WTC11 (cell line): ENCODE data around the gene PDE4B. TPM values are rescaled to one million over a fixed set of nuclear protein-coding genes. Genes with fewer than 3 reads are reported as not detected.

ENCODE experiments used
- ATAC-seq: fragments of 200-7000 bp; cut with Tn5 transposase; 2 replicates; pipeline ENCODE4 v1.10.0; 2021; ENCODE audit warnings: mild to moderate bottlenecking, moderate library complexity
- CTCF ChIA-PET: fragments of 300-600 bp; sonication (Branson Sonifier 250); formaldehyde crosslinking; loops from one replicate; lab custom pipeline; 2021; ENCODE audit warnings: antibody characterized with exemption; lab: Charles Lee
- POLR2A ChIA-PET: fragments of 350-600 bp; sonication (Branson Sonifier 250); formaldehyde crosslinking; loops from one replicate; lab custom pipeline; 2021; ENCODE audit warnings: antibody characterized with exemption; lab: Charles Lee
- DNase-seq: peaks from one replicate; pipeline ENCODE4 v3.0.0; 2021; ENCODE audit warnings: low spot score
- H3K27ac Mint-ChIP-seq: 2 replicates; pipeline ENCODE4 v1.8.0; 2021; ENCODE audit warnings: mixed read lengths
- H3K27me3 Mint-ChIP-seq: 2 replicates; pipeline ENCODE4 v1.8.0; 2021; ENCODE audit warnings: low read depth, mild to moderate bottlenecking, moderate library complexity, mixed read lengths
- H3K36me3 Mint-ChIP-seq: 2 replicates; pipeline ENCODE4 v1.8.0; 2021; ENCODE audit warnings: mixed read lengths
- H3K4me1 Mint-ChIP-seq: 2 replicates; pipeline ENCODE4 v1.8.0; 2022; ENCODE audit warnings: mixed read lengths
- H3K4me3 Mint-ChIP-seq: 2 replicates; pipeline ENCODE4 v1.8.0; 2021; ENCODE audit warnings: mild to moderate bottlenecking, moderate library complexity, mixed read lengths
- H3K9me3 Mint-ChIP-seq: 2 replicates; pipeline ENCODE4 v1.8.0; 2021; ENCODE audit warnings: mixed read lengths
- CBFB ChIP-seq: sonication (generic); formaldehyde crosslinking; IDR thresholded peaks from 2 replicates; pipeline ENCODE4 v1.8.1; 2022; ENCODE audit warnings: mild to moderate bottlenecking, low read depth, missing genetic modification reagents
- E2F1 ChIP-seq: sonication (generic); formaldehyde crosslinking; IDR thresholded peaks from 2 replicates; pipeline ENCODE4 v1.8.0; 2022; ENCODE audit warnings: mild to moderate bottlenecking, missing genetic modification reagents
- FOXP1 ChIP-seq: sonication (generic); formaldehyde crosslinking; IDR thresholded peaks from 2 replicates; pipeline ENCODE4 v1.8.0; 2022; ENCODE audit warnings: missing genetic modification reagents, mild to moderate bottlenecking, moderate library complexity, borderline replicate concordance
- GABPB1 ChIP-seq: sonication (generic); formaldehyde crosslinking; IDR thresholded peaks from 2 replicates; pipeline ENCODE4 v1.8.1; 2023; ENCODE audit warnings: mild to moderate bottlenecking, missing genetic modification reagents
- GRHL2 ChIP-seq: fragments of 250-450 bp; sonication (Bioruptor Pico); IDR thresholded peaks from 2 replicates; pipeline ENCODE4 v1.8.0; 2022; ENCODE audit warnings: mild to moderate bottlenecking, moderate library complexity; ENCODE audit not compliant: insufficient replicate concordance, severe bottlenecking
- GTF2I ChIP-seq: fragments of 250-450 bp; sonication (Bioruptor Pico); conservative IDR thresholded peaks from 2 replicates; pipeline ENCODE4 v1.4.0; 2021; ENCODE audit warnings: mild to moderate bottlenecking
- HMGXB4 ChIP-seq: sonication (generic); formaldehyde crosslinking; IDR thresholded peaks from 2 replicates; pipeline ENCODE4 v1.8.1; 2023; ENCODE audit warnings: mild to moderate bottlenecking, moderate library complexity, missing genetic modification reagents
- JUN ChIP-seq: sonication (generic); formaldehyde crosslinking; IDR thresholded peaks from 2 replicates; pipeline ENCODE4 v1.8.0; 2023; ENCODE audit warnings: mild to moderate bottlenecking, missing genetic modification reagents
- MLX ChIP-seq: sonication (generic); formaldehyde crosslinking; IDR thresholded peaks from 2 replicates; pipeline ENCODE4 v1.8.1; 2023; ENCODE audit warnings: mild to moderate bottlenecking, missing genetic modification reagents, moderate library complexity
- TEAD4 ChIP-seq: sonication (generic); formaldehyde crosslinking; IDR thresholded peaks from 2 replicates; pipeline ENCODE4 v1.8.0; 2022; ENCODE audit warnings: mild to moderate bottlenecking, missing genetic modification reagents
- USF2 ChIP-seq: sonication (generic); formaldehyde crosslinking; IDR thresholded peaks from 2 replicates; pipeline ENCODE4 v1.8.1; 2023; ENCODE audit warnings: mild to moderate bottlenecking, missing genetic modification reagents, moderate library complexity
- ZNF121 ChIP-seq: sonication (generic); formaldehyde crosslinking; IDR thresholded peaks from 2 replicates; pipeline ENCODE4 v1.8.0; 2023; ENCODE audit warnings: missing genetic modification reagents
- ZNF425 ChIP-seq: fragments of 250-450 bp; sonication (Bioruptor Pico); conservative IDR thresholded peaks from 2 replicates; pipeline ENCODE4 v1.9.0; 2021; ENCODE audit warnings: mild to moderate bottlenecking
- ZSCAN18 ChIP-seq: fragments of 250-450 bp; sonication (Bioruptor Pico); IDR thresholded peaks from 2 replicates; pipeline ENCODE4 v2.1.2; 2022; ENCODE audit warnings: mild to moderate bottlenecking, moderate library complexity
- total RNA-seq: library from RNA; stranded (reverse); gene quantifications from 3 replicates; pipeline ENCODE4 v1.2.3, GENCODE V29; 2021

PDE4B gene
- total RNA-seq, 1 experiment from 2014 or later = 8.0 TPM

DNA sequence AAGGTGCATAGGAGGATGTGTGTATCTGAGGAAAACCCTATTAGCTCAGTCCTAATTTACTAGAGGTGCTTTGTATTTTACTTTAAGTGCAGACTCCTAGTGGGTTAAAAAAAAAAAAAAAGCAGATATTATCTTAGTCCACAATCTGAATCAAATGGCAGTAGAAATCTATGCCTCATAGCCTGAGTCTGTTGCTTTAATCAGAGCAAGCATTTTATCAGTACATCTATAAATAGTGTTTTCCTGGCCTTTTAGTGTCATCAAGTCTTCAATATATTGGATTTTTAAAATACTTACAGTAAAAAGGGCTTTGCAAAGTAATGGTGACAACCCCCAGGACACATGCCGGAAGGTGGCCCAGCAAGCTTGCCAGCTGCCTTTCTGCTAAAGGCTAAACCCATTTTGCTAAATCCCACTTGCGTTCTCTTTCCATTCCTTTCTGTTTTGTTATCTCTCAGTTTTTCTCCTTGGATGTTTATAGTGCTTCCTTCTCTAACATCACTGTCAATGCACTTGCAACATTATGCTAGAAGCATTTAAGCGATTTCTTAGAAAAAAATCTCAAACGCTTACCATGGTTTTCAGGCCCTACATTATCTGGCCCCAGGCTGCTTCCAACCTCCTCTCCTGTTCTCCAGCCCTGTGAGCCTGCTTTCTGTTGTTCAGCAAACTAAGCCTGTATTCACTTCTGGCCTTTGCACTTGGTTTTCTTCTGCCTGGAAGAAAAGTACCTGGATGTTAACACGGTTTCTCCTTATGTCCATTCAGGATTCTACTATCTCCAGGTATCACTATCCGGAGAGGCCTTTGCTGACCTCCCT, 206.3 kb downstream of the PDE4B start:
- no peak for DNase-seq
- Mint-ChIP-seq H3K9me3 (no peaks in the 10 kb centered on the region), H3K36me3 (no peaks in the 10 kb centered on the region), H3K4me3 (no peak overlapping the region), H3K27me3 (peaks cover 62% of the 10 kb centered on the region), H3K4me1 (peaks cover 7% of the 10 kb centered on the region), H3K27ac (no peak overlapping the region)
- ChIA-PET POLR2A (no interaction called here), CTCF (no interaction called here)
- ATAC-seq = no peak
- no peak for TF ChIP-seq TEAD4 (CRISPR knock-in tag)
- no peak for TF ChIP-seq E2F1 (CRISPR knock-in tag)
- TF ChIP-seq HMGXB4 = no peak
- no peak for TF ChIP-seq GTF2I
- TF ChIP-seq FOXP1 (CRISPR knock-in tag) = no peak
- TF ChIP-seq JUN (CRISPR knock-in tag) = no peak
- no peak for TF ChIP-seq ZSCAN18 (CRISPR knock-in tag)
- TF ChIP-seq ZNF121 (CRISPR knock-in tag) = no peak
- TF ChIP-seq USF2 (CRISPR knock-in tag) = no peak
- TF ChIP-seq GRHL2 = no peak
- TF ChIP-seq MLX (CRISPR knock-in tag) = no peak
- no peak for TF ChIP-seq CBFB (CRISPR knock-in tag)
- TF ChIP-seq ZNF425 (CRISPR knock-in tag) = no peak

DNA sequence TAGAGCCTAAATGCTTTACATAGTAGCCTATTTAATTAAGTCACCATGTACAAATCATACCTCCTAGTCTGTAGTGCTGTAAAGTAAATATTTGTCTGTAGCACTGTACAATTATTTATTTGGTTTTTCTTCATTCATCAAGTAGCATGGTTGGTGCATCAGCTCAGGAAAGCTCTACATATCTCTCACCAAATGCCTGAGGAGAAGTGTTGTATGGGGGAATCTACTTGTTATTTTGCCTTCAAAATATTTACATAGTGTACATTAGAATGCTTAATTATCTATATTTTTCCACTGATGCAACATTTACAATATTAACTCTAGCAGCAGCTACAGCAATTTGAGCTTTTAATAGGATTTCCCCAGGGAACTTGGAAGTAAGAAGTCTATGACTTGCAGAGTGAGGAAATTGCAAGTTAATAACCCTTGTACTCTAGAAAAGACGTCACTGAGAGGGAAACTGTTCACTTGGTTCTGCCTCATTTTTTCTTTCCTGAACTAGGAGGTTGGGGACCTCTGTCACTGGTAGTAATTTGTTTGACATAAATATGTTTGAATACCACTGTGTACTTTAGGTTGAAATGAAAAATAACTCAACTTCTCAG, 207.4 kb downstream of the PDE4B start:
- H3K27ac Mint-ChIP-seq = no peak overlapping the region
- ATAC-seq (no peak), DNase-seq (no peak)
- peaks cover 72% of the 10 kb centered on the region for H3K27me3 Mint-ChIP-seq
- POLR2A ChIA-PET = no interaction called here
- no peaks in the 10 kb centered on the region for H3K9me3 Mint-ChIP-seq
- TF ChIP-seq GABPB1 = no peak
- CTCF ChIA-PET = no interaction called here
- H3K4me3 Mint-ChIP-seq = no peak overlapping the region
- no peaks in the 10 kb centered on the region for H3K36me3 Mint-ChIP-seq
- peaks cover 7% of the 10 kb centered on the region for H3K4me1 Mint-ChIP-seq
